H9 (cell line): ENCODE measurements around the gene TRPM3. TPM values are rescaled to one million over a fixed set of nuclear protein-coding genes. Genes with fewer than 3 reads are reported as not detected.

Source experiments
- DNase-seq: peaks from one replicate; pipeline ENCODE4 v3.0.0-alpha.2; 2017
- H2AFZ ChIP-seq: one replicate; pipeline ENCODE4 v1.6.1; 2013; ENCODE audit warnings: mild to moderate bottlenecking, low read length, control low read depth, moderate library complexity
- H2AK5ac ChIP-seq: 2 replicates; pipeline ENCODE4 v1.6.1; 2013; ENCODE audit warnings: low read length, control low read depth, mixed read lengths; ENCODE audit not compliant: insufficient read length
- H2BK120ac ChIP-seq: one replicate; pipeline ENCODE4 v1.6.1; 2013; ENCODE audit warnings: low read depth, mild to moderate bottlenecking, low read length, control low read depth, inconsistent platforms; ENCODE audit not compliant: poor library complexity, severe bottlenecking
- H2BK12ac ChIP-seq: 2 replicates; pipeline ENCODE4 v1.6.1; 2013; ENCODE audit warnings: low read length, control low read depth, mixed read lengths, low read depth; ENCODE audit not compliant: insufficient read length
- H2BK15ac ChIP-seq: 2 replicates; pipeline ENCODE4 v1.6.1; 2013; ENCODE audit warnings: low read depth, low read length, control low read depth
- H2BK20ac ChIP-seq: one replicate; pipeline ENCODE4 v1.6.1; 2013; ENCODE audit warnings: low read depth, mild to moderate bottlenecking, low read length, control low read depth, inconsistent platforms; ENCODE audit not compliant: poor library complexity, severe bottlenecking
- H2BK5ac ChIP-seq: 2 replicates; pipeline ENCODE4 v1.6.1; 2013; ENCODE audit warnings: low read length, control low read depth, mixed read lengths; ENCODE audit not compliant: insufficient read length
- H3K14ac ChIP-seq: 2 replicates; pipeline ENCODE4 v1.6.1; 2013; ENCODE audit warnings: low read length, control low read depth; ENCODE audit not compliant: insufficient read depth
- H3K18ac ChIP-seq: 2 replicates; pipeline ENCODE4 v1.6.1; 2013; ENCODE audit warnings: low read depth, mild to moderate bottlenecking, mixed read lengths, low read length, control low read depth; ENCODE audit not compliant: insufficient read length
- H3K23ac ChIP-seq: 2 replicates; pipeline ENCODE4 v1.6.1; 2013; ENCODE audit warnings: low read length, control low read depth, mixed read lengths, low read depth; ENCODE audit not compliant: insufficient read length
- H3K23me2 ChIP-seq: 2 replicates; pipeline ENCODE4 v1.6.1; 2013; ENCODE audit warnings: low read depth, mild to moderate bottlenecking, mixed read lengths, low read length, control low read depth; ENCODE audit not compliant: insufficient read length, poor library complexity, severe bottlenecking
- H3K27ac ChIP-seq: 2 replicates; pipeline ENCODE4 v1.5.1; 2013; ENCODE audit warnings: low read length, control low read depth, mixed read lengths, low read depth; ENCODE audit not compliant: insufficient read length
- H3K27me3 ChIP-seq: 2 replicates; pipeline ENCODE4 v1.6.1; 2013; ENCODE audit warnings: low read length, control low read depth, inconsistent platforms; ENCODE audit not compliant: insufficient read depth
- H3K4ac ChIP-seq: 2 replicates; pipeline ENCODE4 v1.6.1; 2013; ENCODE audit warnings: low read depth, mild to moderate bottlenecking, control low read depth, inconsistent platforms, low read length, moderate library complexity
- H3K4me1 ChIP-seq: 2 replicates; pipeline ENCODE4 v1.6.1; 2013; ENCODE audit warnings: low read length, control low read depth, inconsistent platforms; ENCODE audit not compliant: insufficient read depth
- H3K4me2 ChIP-seq: 2 replicates; pipeline ENCODE4 v1.6.1; 2013; ENCODE audit warnings: low read length, control low read depth, mixed read lengths; ENCODE audit not compliant: insufficient read length, insufficient read depth
- H3K56ac ChIP-seq: 2 replicates; pipeline ENCODE4 v1.6.1; 2013; ENCODE audit warnings: low read depth, mild to moderate bottlenecking, mixed read lengths, low read length, control low read depth; ENCODE audit not compliant: insufficient read length
- H3K79me1 ChIP-seq: 2 replicates; pipeline ENCODE4 v1.6.1; 2013; ENCODE audit warnings: low read depth, mild to moderate bottlenecking, moderate library complexity, low read length, control low read depth, inconsistent platforms; ENCODE audit not compliant: insufficient read depth, poor library complexity, severe bottlenecking
- H3K79me2 ChIP-seq: 2 replicates; pipeline ENCODE4 v1.6.1; 2013; ENCODE audit warnings: low read length, control low read depth, inconsistent platforms; ENCODE audit not compliant: insufficient read depth
- H3K9ac ChIP-seq: 2 replicates; pipeline ENCODE4 v1.6.1; 2013; ENCODE audit warnings: low read length, control low read depth, mixed read lengths; ENCODE audit not compliant: insufficient read length; ENCODE audit errors: extremely low read depth
- H3K9me3 ChIP-seq: one replicate; pipeline ENCODE4 v1.6.1; 2013; ENCODE audit warnings: low read depth, low read length, inconsistent platforms; ENCODE audit not compliant: control insufficient read depth
- H3T11ph ChIP-seq: one replicate; pipeline ENCODE4 v1.6.1; 2013; ENCODE audit warnings: mild to moderate bottlenecking, low read length, control low read depth, inconsistent platforms
- H4K20me1 ChIP-seq: one replicate; pipeline ENCODE4 v1.6.1; 2013; ENCODE audit not compliant: control insufficient read depth, insufficient read length, insufficient read depth
- H4K5ac ChIP-seq: 2 replicates; pipeline ENCODE4 v1.6.1; 2013; ENCODE audit warnings: low read depth, mild to moderate bottlenecking, mixed read lengths, low read length, control low read depth; ENCODE audit not compliant: insufficient read length
- H4K8ac ChIP-seq: replicated peaks from 2 replicates; pipeline ENCODE4 v1.6.1; 2013; ENCODE audit warnings: low read length, control low read depth, mixed read lengths, low read depth; ENCODE audit not compliant: insufficient read length
- H4K91ac ChIP-seq: 2 replicates; pipeline ENCODE4 v1.6.1; 2013; ENCODE audit warnings: low read depth, mild to moderate bottlenecking, moderate library complexity, mixed read lengths, low read length, control low read depth; ENCODE audit not compliant: insufficient read length
- H3K27ac Mint-ChIP-seq, 3 experiments: 2 replicates in 2 of 3; 3 replicates in 1 of 3; pipeline ENCODE4 v1.8.0; 2020 to 2021; ENCODE audit warnings: mixed read lengths in 3 of 3, mild to moderate bottlenecking in 1 of 3, moderate library complexity in 1 of 3
- H3K27me3 Mint-ChIP-seq: 2 replicates; pipeline ENCODE4 v1.8.0; 2021; ENCODE audit warnings: low read depth, mild to moderate bottlenecking, moderate library complexity, mixed read lengths
- H3K36me3 Mint-ChIP-seq, 3 experiments: 2 replicates in 2 of 3; 3 replicates in 1 of 3; pipeline ENCODE4 v1.8.0; 2020 to 2021; ENCODE audit warnings: low read depth in 3 of 3, mixed read lengths in 3 of 3; ENCODE audit not compliant: insufficient read depth in 1 of 3
- H3K4me1 Mint-ChIP-seq, 2 experiments: 2 replicates each; pipeline ENCODE4 v1.8.0; 2020; ENCODE audit warnings: mixed read lengths in 2 of 2
- H3K4me3 Mint-ChIP-seq, 2 experiments: 2 replicates in 1 of 2; 3 replicates in 1 of 2; pipeline ENCODE4 v1.8.0; 2020 to 2021; ENCODE audit warnings: mild to moderate bottlenecking in 2 of 2, mixed read lengths in 2 of 2, moderate library complexity in 1 of 2
- H3K9me3 Mint-ChIP-seq, 2 experiments: 2 replicates in 1 of 2; 3 replicates in 1 of 2; pipeline ENCODE4 v1.8.0; 2020; ENCODE audit warnings: mild to moderate bottlenecking in 2 of 2, mixed read lengths in 2 of 2, moderate library complexity in 1 of 2
- WGBS: extraction: QIAGEN DNeasy Blood & Tissue Kit; methylation state at CpG from one replicate; pipeline ENCODE4 v1.1.7; 2013; ENCODE audit warnings: missing lambda C conversion rate, low lambda C conversion rate, mixed read lengths; ENCODE audit not compliant: insufficient read length; ENCODE audit errors: extremely low coverage; 5-methylcytosine and 5-hydroxymethylcytosine counted together
- total RNA-seq: library from RNA; stranded (reverse); gene quantifications from 2 replicates; pipeline ENCODE4 v1.2.1, GENCODE V29; 2021
- TF ChIP-seq, protein P1 (sequence below): fragments of 200-600 bp; sonication (generic); conservative IDR thresholded peaks from 3 replicates; pipeline ENCODE4 v1.8.0; 2021; ENCODE audit warnings: antibody characterized with exemption, mild to moderate bottlenecking

The TRPM3 gene
- total RNA-seq, 1 experiment from 2014 or later: 10.3 TPM

DNA sequence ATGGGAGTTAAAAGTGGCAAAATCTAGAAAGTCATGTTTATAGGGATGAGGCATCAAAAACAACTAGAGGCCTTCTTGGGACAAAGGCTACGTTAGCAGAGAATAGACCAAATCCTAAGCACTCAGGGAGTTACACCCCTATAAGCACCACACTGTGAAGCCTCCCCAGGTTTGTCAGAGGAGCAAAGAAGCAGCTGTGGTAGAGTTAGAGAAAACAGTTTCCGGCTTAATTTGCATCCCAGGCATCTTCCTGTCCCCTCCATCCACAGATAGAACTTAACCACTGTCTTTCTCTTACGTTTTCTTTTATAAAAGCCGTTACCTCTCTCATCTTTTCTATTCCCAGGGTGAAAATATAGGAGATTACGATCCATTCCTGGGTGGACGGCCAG lies 518.4 kb downstream of the TRPM3 start:
- H2BK15ac ChIP-seq: no peak overlapping the region
- H3K23me2 ChIP-seq: no peaks in the 10 kb centered on the region
- H4K20me1 ChIP-seq: no peaks in the 10 kb centered on the region
- H3K4me1 ChIP-seq: no peaks in the 10 kb centered on the region
- no peaks in the 10 kb centered on the region for H3K27me3 Mint-ChIP-seq
- no peaks in the 10 kb centered on the region for H3K79me1 ChIP-seq
- DNase-seq: no peak
- no peak overlapping the region for H3K18ac ChIP-seq
- H3K4me1 Mint-ChIP-seq: peaks cover 15 to 24% of the 10 kb centered on the region in 2 experiments
- H4K91ac ChIP-seq: no peak overlapping the region
- no peaks in the 10 kb centered on the region for H3K9me3 ChIP-seq
- no peak overlapping the region for H3K4me3 Mint-ChIP-seq
- no peak overlapping the region for H2AK5ac ChIP-seq
- H2BK120ac ChIP-seq: no peak overlapping the region
- TF ChIP-seq, protein P1, sequence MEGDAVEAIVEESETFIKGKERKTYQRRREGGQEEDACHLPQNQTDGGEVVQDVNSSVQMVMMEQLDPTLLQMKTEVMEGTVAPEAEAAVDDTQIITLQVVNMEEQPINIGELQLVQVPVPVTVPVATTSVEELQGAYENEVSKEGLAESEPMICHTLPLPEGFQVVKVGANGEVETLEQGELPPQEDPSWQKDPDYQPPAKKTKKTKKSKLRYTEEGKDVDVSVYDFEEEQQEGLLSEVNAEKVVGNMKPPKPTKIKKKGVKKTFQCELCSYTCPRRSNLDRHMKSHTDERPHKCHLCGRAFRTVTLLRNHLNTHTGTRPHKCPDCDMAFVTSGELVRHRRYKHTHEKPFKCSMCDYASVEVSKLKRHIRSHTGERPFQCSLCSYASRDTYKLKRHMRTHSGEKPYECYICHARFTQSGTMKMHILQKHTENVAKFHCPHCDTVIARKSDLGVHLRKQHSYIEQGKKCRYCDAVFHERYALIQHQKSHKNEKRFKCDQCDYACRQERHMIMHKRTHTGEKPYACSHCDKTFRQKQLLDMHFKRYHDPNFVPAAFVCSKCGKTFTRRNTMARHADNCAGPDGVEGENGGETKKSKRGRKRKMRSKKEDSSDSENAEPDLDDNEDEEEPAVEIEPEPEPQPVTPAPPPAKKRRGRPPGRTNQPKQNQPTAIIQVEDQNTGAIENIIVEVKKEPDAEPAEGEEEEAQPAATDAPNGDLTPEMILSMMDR: no peak
- no peak overlapping the region for H4K8ac ChIP-seq
- peak overlapping the region in 1 of 3 experiments; percentile 3; a peak in 1 of 7 replicates for H3K27ac Mint-ChIP-seq
- no peaks in the 10 kb centered on the region for H3K9me3 Mint-ChIP-seq
- H4K5ac ChIP-seq: no peak overlapping the region
- no peak overlapping the region for H3T11ph ChIP-seq
- no peak overlapping the region for H2AFZ ChIP-seq
- no peaks in the 10 kb centered on the region for H3K27me3 ChIP-seq
- H3K14ac ChIP-seq: no peak overlapping the region
- H2BK20ac ChIP-seq: no peak overlapping the region
- no peak overlapping the region for H3K27ac ChIP-seq
- H3K56ac ChIP-seq: no peak overlapping the region
- no peak overlapping the region for H2BK12ac ChIP-seq
- no peak overlapping the region for H2BK5ac ChIP-seq
- H3K36me3 Mint-ChIP-seq: no peaks in the 10 kb centered on the region; a peak in 1 of 7 replicates
- H3K4me2 ChIP-seq: no peak overlapping the region
- H3K79me2 ChIP-seq: no peaks in the 10 kb centered on the region
- H3K4ac ChIP-seq: no peak overlapping the region
- no CpG with 5 or more reads among the region's 6 CpGs for WGBS
- no peak overlapping the region for H3K23ac ChIP-seq
- no peak overlapping the region for H3K9ac ChIP-seq
